Testis (tissue), 2 donors: Measurements from ENCODE around the gene SHROOM2.

Experiments
- POLR2A ChIP-seq: fragments of 450-650 bp; IDR thresholded peaks from one replicate; pipeline ENCODE4 v1.6.1; 2017; ENCODE audit warnings: antibody characterized with exemption, mild to moderate bottlenecking, moderate library complexity
- TF ChIP-seq, protein P1 (sequence below), 3 experiments: fragments of 450-650 bp in 2 of 3; fragments of 200-600 bp in 1 of 3; sonication (generic) in 1 of 3; IDR thresholded peaks; one replicate each; pipeline ENCODE4 v1.5.1; 2016 to 2019; ENCODE audit warnings: antibody characterized with exemption in 3 of 3, mild to moderate bottlenecking in 2 of 3, moderate library complexity in 1 of 3

- TF ChIP-seq, protein P1, sequence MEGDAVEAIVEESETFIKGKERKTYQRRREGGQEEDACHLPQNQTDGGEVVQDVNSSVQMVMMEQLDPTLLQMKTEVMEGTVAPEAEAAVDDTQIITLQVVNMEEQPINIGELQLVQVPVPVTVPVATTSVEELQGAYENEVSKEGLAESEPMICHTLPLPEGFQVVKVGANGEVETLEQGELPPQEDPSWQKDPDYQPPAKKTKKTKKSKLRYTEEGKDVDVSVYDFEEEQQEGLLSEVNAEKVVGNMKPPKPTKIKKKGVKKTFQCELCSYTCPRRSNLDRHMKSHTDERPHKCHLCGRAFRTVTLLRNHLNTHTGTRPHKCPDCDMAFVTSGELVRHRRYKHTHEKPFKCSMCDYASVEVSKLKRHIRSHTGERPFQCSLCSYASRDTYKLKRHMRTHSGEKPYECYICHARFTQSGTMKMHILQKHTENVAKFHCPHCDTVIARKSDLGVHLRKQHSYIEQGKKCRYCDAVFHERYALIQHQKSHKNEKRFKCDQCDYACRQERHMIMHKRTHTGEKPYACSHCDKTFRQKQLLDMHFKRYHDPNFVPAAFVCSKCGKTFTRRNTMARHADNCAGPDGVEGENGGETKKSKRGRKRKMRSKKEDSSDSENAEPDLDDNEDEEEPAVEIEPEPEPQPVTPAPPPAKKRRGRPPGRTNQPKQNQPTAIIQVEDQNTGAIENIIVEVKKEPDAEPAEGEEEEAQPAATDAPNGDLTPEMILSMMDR (IDR thresholded peaks at IDR 0.05): peak; percentile 84 to 98 (median 95)
- TF ChIP-seq POLR2A: no peak
These were observed 209.7 kb downstream of the SHROOM2 start for GRCh38 chrX:9995855-9996339.
